K562 (cell line): ENCODE data around the gene OR56B4. TPM values are rescaled to one million over a fixed set of nuclear protein-coding genes. Genes with fewer than 3 reads are reported as not detected.
"Not testable (repeated sequence)": the region's sequence is repeated elsewhere in the genome, so short reads cannot be mapped to it uniquely, and the experiment has no call there.

Experiments
- ATAC-seq: fragments of 200-7000 bp; cut with Tn5 transposase; 3 replicates; pipeline ENCODE4 v1.9.1; 2020; ENCODE audit warnings: moderate library complexity
- BruUV-seq: library from RNA; stranded (reverse); fragments of 400-500 nt; replicated peaks from 2 replicates; lab custom pipeline; 2021; lab: Mats Ljungman, UMichigan
- CTCF ChIA-PET: fragments of 300-600 bp; formaldehyde crosslinking; extraction: SDS; loops from one replicate; lab custom pipeline; 2021; ENCODE audit warnings: low intra/inter-chr PET ratio; lab: Yijun Ruan, JAX
- POLR2A ChIA-PET: fragments of 300-600, 350-650 bp; sonication (Branson Sonifier 250); formaldehyde crosslinking; extraction: SDS; loops from one replicate; lab custom pipeline; 2021; ENCODE audit warnings: antibody characterized with exemption, inconsistent platforms; lab: Yijun Ruan, JAX
- DNase-seq, 4 experiments: peaks; one replicate each; pipeline versions ENCODE4 v3.0.0 to v3.0.0-alpha.2; 2011 to 2018; ENCODE audit warnings: low spot score in 3 of 4, mixed read lengths in 3 of 4; ENCODE audit errors: extremely low read depth in 1 of 4
- FAIRE-seq: peaks from 2 replicates; lab custom pipeline; 2011; peaks lifted over from hg19 to GRCh38; lab: Jason Lieb, UNC
- H2AFZ ChIP-seq: 2 replicates; pipeline ENCODE4 v1.6.0; 2011; ENCODE audit warnings: low read depth, low read length, control low read depth, inconsistent platforms
- H3K27ac ChIP-seq: fragments of 200-600 bp; 3 replicates; pipeline ENCODE4 v1.8.0; 2011; ENCODE audit warnings: low read depth, mild to moderate bottlenecking, control low read depth, inconsistent platforms, low read length, moderate library complexity, mixed read lengths; ENCODE audit errors: extremely low read depth
- H3K27me3 ChIP-seq, 2 experiments: fragments of 300-600 bp in 1 of 2; 2 replicates in 1 of 2; 3 replicates in 1 of 2; pipeline versions ENCODE4 v1.6.0 to v1.8.0; 2011; ENCODE audit warnings: inconsistent platforms in 2 of 2, low read length in 2 of 2, mild to moderate bottlenecking in 1 of 2, mixed read lengths in 1 of 2, moderate library complexity in 1 of 2; ENCODE audit not compliant: control insufficient read depth in 2 of 2, insufficient read depth in 2 of 2
- H3K36me3 ChIP-seq: fragments of 300-600 bp; 3 replicates; pipeline ENCODE4 v1.8.0; 2011; ENCODE audit warnings: mild to moderate bottlenecking, low read length, inconsistent platforms; ENCODE audit not compliant: control insufficient read depth, insufficient read depth
- H3K4me1 ChIP-seq, 2 experiments: fragments of 200-600 bp in 1 of 2; replicated peaks in 1 of 2; 2 replicates in 1 of 2; 3 replicates in 1 of 2; pipeline versions ENCODE4 v1.5.1 to v1.8.0; 2011; ENCODE audit warnings: inconsistent platforms in 2 of 2, low read length in 2 of 2, mild to moderate bottlenecking in 1 of 2, mixed read lengths in 1 of 2, moderate library complexity in 1 of 2; ENCODE audit not compliant: control insufficient read depth in 2 of 2, insufficient read depth in 2 of 2
- H3K4me2 ChIP-seq: 2 replicates; pipeline ENCODE4 v1.6.1; 2011; ENCODE audit warnings: low read length, control low read depth, inconsistent platforms, mixed read lengths; ENCODE audit not compliant: insufficient read depth
- H3K4me3 ChIP-seq: fragments of 200-600 bp; sonication (generic), shearing (Covaris generic); 2 replicates; pipeline ENCODE4 v1.5.1; 2016; ENCODE audit warnings: control low read depth, inconsistent platforms
- H3K79me2 ChIP-seq: fragments of 200-600 bp; 3 replicates; pipeline ENCODE4 v1.8.0; 2011; ENCODE audit warnings: low read length, inconsistent platforms; ENCODE audit not compliant: control insufficient read depth, insufficient read depth
- H3K9ac ChIP-seq, 2 experiments: 2 replicates each; pipeline versions ENCODE4 v1.6.0 to v1.6.1; 2011; ENCODE audit warnings: low read depth in 2 of 2, low read length in 2 of 2, control low read depth in 1 of 2, inconsistent platforms in 1 of 2, mild to moderate bottlenecking in 1 of 2, mixed read lengths in 1 of 2; ENCODE audit not compliant: insufficient read depth in 1 of 2
- H3K9me1 ChIP-seq: one replicate; pipeline ENCODE4 v1.6.0; 2011; ENCODE audit warnings: inconsistent platforms, mild to moderate bottlenecking, low read length, moderate library complexity; ENCODE audit not compliant: control insufficient read depth, insufficient read depth
- H3K9me3 ChIP-seq: replicated peaks from 2 replicates; pipeline ENCODE4 v1.5.1; 2011; ENCODE audit warnings: low read depth, low read length, inconsistent platforms; ENCODE audit not compliant: control insufficient read depth, insufficient read depth
- H4K20me1 ChIP-seq: replicated peaks from 2 replicates; pipeline ENCODE4 v1.6.1; 2011; ENCODE audit warnings: low read length, inconsistent platforms, mixed read lengths; ENCODE audit not compliant: control insufficient read depth, insufficient read depth
- FOXJ3 ChIP-seq: sonication (generic); formaldehyde crosslinking; IDR thresholded peaks from 2 replicates; pipeline ENCODE4 v1.4.0; 2020; ENCODE audit warnings: mild to moderate bottlenecking, missing genetic modification reagents
- NFRKB ChIP-seq: fragments of 450-650 bp; IDR thresholded peaks from 2 replicates; pipeline ENCODE4 v1.6.1; 2016; ENCODE audit warnings: low read depth
- RAD51 ChIP-seq: fragments of 450-650 bp; IDR thresholded peaks from 2 replicates; pipeline ENCODE4 v1.7.1; 2016; ENCODE audit warnings: low read depth, mild to moderate bottlenecking, borderline replicate concordance
- RNF2 ChIP-seq: sonication (generic); IDR thresholded peaks from 2 replicates; pipeline ENCODE4 v1.6.1; 2016
- WGBS: fragments of 100-300 bp; shearing (Covaris generic); methylation state at CpG from one replicate; pipeline ENCODE4 v1.1.6; 2016; ENCODE audit warnings: low coverage, mixed read lengths; ENCODE audit not compliant: insufficient coverage; ENCODE audit errors: missing lambda C conversion rate; 5-methylcytosine and 5-hydroxymethylcytosine counted together
- in situ Hi-C: fragments of 300-500 bp; cut with MboI; formaldehyde crosslinking; loops from 4 replicates; pipeline ENCODE4 v1.15.0; 2018; ENCODE audit warnings: inconsistent platforms, mixed read lengths
- intact Hi-C: fragments of 100-400 bp; cut with micrococcal nuclease; formaldehyde crosslinking; loops from 2 replicates; pipeline ENCODE4 v1.14.2; 2022
- polyA plus RNA-seq, 8 experiments: library from polyadenylated mRNA; depleted of rRNA in 4 of 8; stranded (reverse) in 5 of 8; unstranded in 3 of 8; fragments of >200 nt; fragmentation: Nextera tagmentation in 2 of 8; fragmentation: Illumina TruSeq in 1 of 8; extraction: Ambion mirVana in 2 of 8; extraction: Trizol in 1 of 8; gene quantifications; 2 replicates each; pipeline versions ENCODE4 v1.2.1 to v1.2.3, GENCODE V29; 2011 to 2014; ENCODE audit warnings: inconsistent platforms in 1 of 8, missing spikeins in 1 of 8
- total RNA-seq, 7 experiments: library from RNA; depleted of rRNA in 6 of 7; stranded (reverse); fragments of >200 nt in 6 of 7; fragmentation: Illumina TruSeq in 2 of 7; extraction: Trizol in 2 of 7; gene quantifications; 2 replicates each; pipeline versions ENCODE4 v1.2.1 to v1.2.3, GENCODE V29; 2011 to 2021; ENCODE audit warnings: low replicate concordance in 1 of 7

OR56B4 gene
- total and polyA plus RNA-seq, 9 of the 15 experiments (the other 6 are each of a cell fraction or from before 2014, with no cell fraction given) = 0.07 TPM; not detected in 8

GRCh38 chr11:6142936-6143335 is 35.5 kb downstream of the OR56B4 start:
- no peaks in the 10 kb centered on the region for H3K79me2 ChIP-seq
- H3K9me3 ChIP-seq = no peaks in the 10 kb centered on the region
- no TSS peak for BruUV-seq
- POLR2A ChIA-PET = no interaction called here
- H3K4me3 ChIP-seq = no peak overlapping the region
- ATAC-seq (no peak), DNase-seq (no peak)
- intact Hi-C loops = no loop called here
- H3K4me2 ChIP-seq = no peak overlapping the region
- H3K4me1 ChIP-seq = no peaks in the 10 kb centered on the region
- H3K36me3 ChIP-seq = no peaks in the 10 kb centered on the region
- H4K20me1 ChIP-seq = no peaks in the 10 kb centered on the region
- H3K27me3 ChIP-seq = peaks cover 0 to 3% of the 10 kb centered on the region in 2 experiments; a peak in 2 of 5 replicates
- no peak for TF ChIP-seq FOXJ3 (CRISPR knock-in tag)
- TF ChIP-seq RNF2 = no peak
- no peak for TF ChIP-seq RAD51
- no peak for TF ChIP-seq NFRKB
- TF ChIP-seq, all 486 proteins: peak for 0
- in situ Hi-C loops = no loop called here
- Histone ChIP-seq H3K27ac (no peak overlapping the region), H3K9ac (no peak overlapping the region), H3K9me1 (no peaks in the 10 kb centered on the region), H2AFZ (no peak overlapping the region)
- FAIRE-seq = no peak
- CTCF ChIA-PET = no interaction called here

GRCh38 chr11:6143737-6144136 is 36.3 kb downstream of the OR56B4 start:
- BruUV-seq, H2AFZ ChIP-seq, H3K36me3 ChIP-seq, H3K27ac ChIP-seq, intact Hi-C loops, DNase-seq, H3K4me3 ChIP-seq, CTCF ChIA-PET, in situ Hi-C loops, H3K4me1 ChIP-seq, H3K9ac ChIP-seq, H3K9me3 ChIP-seq, H4K20me1 ChIP-seq, FAIRE-seq, H3K79me2 ChIP-seq, H3K27me3 ChIP-seq, H3K9me1 ChIP-seq, ATAC-seq: not testable (repeated sequence)
- 0% methylated on average over 5 of the region's 21 CpGs for WGBS
- POLR2A ChIA-PET = interaction anchor here (0.7 kb wide), 1 partner anchor 716 kb away, joined by 3 read pairs; no protein-coding TSS in a partner anchor
- H3K4me2 ChIP-seq = 0 out of 2 replicates have a peak overlapping the region, but pooled peaks have one; percentile 11
